Nephron (organoid): ENCODE data around the gene DNAI7.

Experiments
- H3K27ac Mint-ChIP-seq, 3 experiments: 2 replicates each; pipeline ENCODE4 v1.8.0; 2020; ENCODE audit warnings: mixed read lengths in 3 of 3, mild to moderate bottlenecking in 2 of 3, moderate library complexity in 1 of 3
- H3K27me3 Mint-ChIP-seq: 2 replicates; pipeline ENCODE4 v1.8.0; 2021; ENCODE audit warnings: low read depth, mild to moderate bottlenecking, moderate library complexity, mixed read lengths
- H3K36me3 Mint-ChIP-seq: 2 replicates; pipeline ENCODE4 v1.8.0; 2020; ENCODE audit warnings: low read depth, mixed read lengths
- H3K4me1 Mint-ChIP-seq: 2 replicates; pipeline ENCODE4 v1.8.0; 2020; ENCODE audit warnings: mixed read lengths
- H3K4me3 Mint-ChIP-seq, 3 experiments: 2 replicates each; pipeline ENCODE4 v1.8.0; 2020; ENCODE audit warnings: mild to moderate bottlenecking in 3 of 3, mixed read lengths in 3 of 3, moderate library complexity in 2 of 3
- H3K9me3 Mint-ChIP-seq: 2 replicates; pipeline ENCODE4 v1.8.0; 2020; ENCODE audit warnings: mixed read lengths
- CTCF ChIP-seq, 3 experiments: fragments of 200-600 bp; sonication (generic); IDR thresholded peaks; one replicate each; pipeline ENCODE4 v1.5.0; 2021; ENCODE audit warnings: antibody characterized with exemption in 3 of 3; ENCODE audit not compliant: unreplicated experiment in 3 of 3

The DNAI7 gene

DNA sequence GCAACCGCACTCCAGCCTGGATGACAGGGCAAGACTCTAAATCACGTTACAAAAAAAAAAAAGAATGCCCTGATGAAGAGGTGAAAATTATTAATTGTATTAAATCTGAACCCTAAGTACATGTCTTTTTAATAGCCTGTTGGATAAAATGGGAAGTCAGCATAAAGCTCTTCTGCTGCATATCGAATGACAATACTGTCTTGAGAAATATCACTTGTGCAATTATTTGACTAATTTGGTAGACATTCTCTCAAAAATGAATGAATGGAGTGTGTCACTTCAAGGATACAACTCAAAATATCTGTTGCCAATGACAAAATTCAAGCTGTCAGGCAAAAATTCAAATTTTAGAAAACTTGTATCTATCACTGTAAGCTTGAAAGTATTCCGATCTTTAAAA lies 38.9 kb downstream of the DNAI7 start:
- H3K4me1 Mint-ChIP-seq = no peaks in the 10 kb centered on the region
- no peaks in the 10 kb centered on the region for H3K36me3 Mint-ChIP-seq
- H3K27ac Mint-ChIP-seq = no peak overlapping the region
- H3K4me3 Mint-ChIP-seq = no peak overlapping the region
- TF ChIP-seq CTCF (IDR thresholded peaks at IDR 0.05; ENCODE audit: unreplicated experiment in 3 of 3) = no peak
- peaks cover 4% of the 10 kb centered on the region for H3K27me3 Mint-ChIP-seq
- H3K9me3 Mint-ChIP-seq = no peaks in the 10 kb centered on the region

- H3K4me1 Mint-ChIP-seq = no peaks in the 10 kb centered on the region
- H3K4me3 Mint-ChIP-seq = no peak overlapping the region
- no peak overlapping the region for H3K27ac Mint-ChIP-seq
- H3K36me3 Mint-ChIP-seq = no peaks in the 10 kb centered on the region
- no peaks in the 10 kb centered on the region for H3K9me3 Mint-ChIP-seq
- H3K27me3 Mint-ChIP-seq = peaks cover under 1% of the 10 kb centered on the region
- peak; percentile 59 to 76 (median 65) for TF ChIP-seq CTCF (IDR thresholded peaks at IDR 0.05; ENCODE audit: unreplicated experiment in 3 of 3)
Observed at GRCh38 chr12:25155022-25155576, 39.9 kb downstream of the DNAI7 start.

DNA sequence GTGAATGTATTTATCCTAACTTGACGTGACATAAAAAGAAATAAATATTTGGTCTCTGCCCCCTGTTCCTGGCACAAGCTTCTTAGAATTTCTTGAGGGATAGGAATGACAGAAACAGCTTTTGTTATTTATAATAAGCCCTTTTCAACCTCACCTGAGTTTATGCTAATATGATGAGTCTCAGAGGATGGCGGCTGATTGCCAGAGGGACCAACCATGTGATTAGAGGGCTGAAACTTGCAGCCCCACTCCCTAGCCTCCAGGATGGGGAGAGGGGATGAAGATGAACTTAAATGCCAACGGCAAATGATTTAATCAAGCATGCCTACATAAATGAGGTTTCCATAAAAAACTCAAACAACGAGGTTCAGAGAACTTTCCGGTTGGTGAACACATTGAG lies 42.9 kb downstream of the DNAI7 start:
- H3K4me1 Mint-ChIP-seq = no peaks in the 10 kb centered on the region
- H3K27me3 Mint-ChIP-seq = no peaks in the 10 kb centered on the region
- no peak overlapping the region for H3K27ac Mint-ChIP-seq
- no peaks in the 10 kb centered on the region for H3K9me3 Mint-ChIP-seq
- no peaks in the 10 kb centered on the region for H3K36me3 Mint-ChIP-seq
- no peak for TF ChIP-seq CTCF (IDR thresholded peaks at IDR 0.05; ENCODE audit: unreplicated experiment in 3 of 3)
- H3K4me3 Mint-ChIP-seq = no peak overlapping the region

DNA sequence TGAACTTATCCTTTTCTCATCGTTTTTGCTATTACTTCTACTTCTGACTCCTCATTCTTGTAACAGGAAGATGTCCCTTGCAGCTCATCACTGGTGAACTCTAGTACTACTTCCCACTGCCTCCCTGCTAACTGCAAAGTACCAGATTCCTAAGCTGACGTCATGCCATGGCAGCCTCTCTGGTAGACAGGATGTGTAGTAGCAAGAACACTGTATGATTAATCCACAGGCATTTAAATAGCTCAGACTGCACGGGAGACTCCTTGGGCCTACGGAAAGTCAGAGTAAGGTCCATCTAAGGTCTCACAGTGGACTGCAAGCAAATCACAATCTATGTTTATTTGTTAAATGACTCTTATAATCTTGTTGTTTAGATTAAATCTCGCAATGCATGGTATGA lies 43.5 kb downstream of the DNAI7 start:
- TF ChIP-seq CTCF (IDR thresholded peaks at IDR 0.05; ENCODE audit: unreplicated experiment in 3 of 3) = no peak
- no peaks in the 10 kb centered on the region for H3K27me3 Mint-ChIP-seq
- no peak overlapping the region for H3K27ac Mint-ChIP-seq
- no peaks in the 10 kb centered on the region for H3K9me3 Mint-ChIP-seq
- H3K36me3 Mint-ChIP-seq = no peaks in the 10 kb centered on the region
- no peaks in the 10 kb centered on the region for H3K4me1 Mint-ChIP-seq
- no peak overlapping the region for H3K4me3 Mint-ChIP-seq

DNA sequence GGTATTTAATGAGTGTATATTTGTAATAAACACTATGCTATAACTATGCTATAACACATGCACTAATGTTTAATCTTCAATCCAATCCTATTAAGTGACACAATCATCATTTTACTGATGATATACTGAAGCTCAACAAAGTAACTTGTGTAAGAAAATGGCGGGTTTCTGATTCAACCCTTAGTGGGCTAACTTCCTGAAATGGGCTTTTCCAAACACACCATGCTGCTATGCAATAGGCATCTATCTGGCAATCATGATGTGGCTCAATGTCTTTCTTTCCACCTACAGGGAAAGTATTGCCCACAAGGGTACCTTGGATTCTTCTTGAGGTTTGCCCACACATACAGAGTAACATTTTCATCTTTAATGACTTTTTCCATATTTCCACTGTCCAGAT lies 48.3 kb downstream of the DNAI7 start:
- Mint-ChIP-seq H3K4me1 (no peaks in the 10 kb centered on the region), H3K27me3 (no peaks in the 10 kb centered on the region), H3K27ac (no peak overlapping the region), H3K36me3 (peaks cover 3% of the 10 kb centered on the region), H3K9me3 (no peaks in the 10 kb centered on the region), H3K4me3 (no peak overlapping the region)
- TF ChIP-seq CTCF (IDR thresholded peaks at IDR 0.05; ENCODE audit: unreplicated experiment in 3 of 3) = no peak

DNA sequence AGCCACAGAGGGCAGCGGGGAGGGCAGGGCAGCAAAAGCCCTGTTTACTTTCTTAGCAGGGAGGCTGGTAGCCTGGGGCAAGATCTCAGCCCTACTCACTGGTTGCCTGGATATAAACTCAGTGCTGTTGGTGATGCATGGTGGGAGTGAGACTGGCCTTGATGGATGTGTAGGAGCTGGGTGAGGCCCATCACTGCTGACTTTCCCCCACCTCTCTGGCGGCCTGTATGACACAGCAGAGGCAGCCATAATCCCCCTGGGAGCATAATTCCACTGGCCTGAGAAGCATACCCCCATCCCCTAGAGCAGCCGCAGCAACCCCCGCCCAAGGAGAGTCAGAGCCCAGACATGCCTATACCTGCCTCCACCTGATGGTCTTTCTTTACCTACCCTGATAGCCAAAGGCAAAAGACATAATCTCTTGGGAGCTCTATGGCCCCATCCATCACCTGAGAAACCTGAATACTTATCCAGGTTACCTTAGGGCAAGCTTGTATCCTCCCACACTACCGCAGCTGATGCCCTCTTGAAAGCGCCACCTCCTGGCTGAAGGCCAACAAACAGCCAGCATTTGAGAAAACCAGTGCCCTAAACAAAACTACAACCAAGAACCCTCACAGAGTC lies 59.3 kb downstream of the DNAI7 start:
- Mint-ChIP-seq H3K36me3 (peaks cover 6% of the 10 kb centered on the region), H3K9me3 (peaks cover 15% of the 10 kb centered on the region), H3K4me3 (no peak overlapping the region), H3K27me3 (no peaks in the 10 kb centered on the region), H3K4me1 (no peaks in the 10 kb centered on the region), H3K27ac (no peak overlapping the region)
- no peak for TF ChIP-seq CTCF (IDR thresholded peaks at IDR 0.05; ENCODE audit: unreplicated experiment in 3 of 3)
